Neuronal stem cell (in vitro differentiated cells): Measurements from ENCODE around the gene NHLH2.

Source experiments
- DNase-seq: peaks from one replicate; pipeline ENCODE4 v3.0.0-alpha.2; 2013; ENCODE audit warnings: low spot score
- H2AFZ ChIP-seq: one replicate; pipeline ENCODE4 v1.6.1; 2013; ENCODE audit warnings: mild to moderate bottlenecking, low read length, inconsistent platforms
- H2AK5ac ChIP-seq: 2 replicates; pipeline ENCODE4 v1.6.1; 2013; ENCODE audit warnings: low read depth, mild to moderate bottlenecking, inconsistent platforms, low read length, moderate library complexity, mixed read lengths
- H2BK120ac ChIP-seq: 2 replicates; pipeline ENCODE4 v1.6.1; 2013; ENCODE audit warnings: low read depth, mild to moderate bottlenecking, inconsistent platforms, low read length, moderate library complexity, mixed read lengths
- H2BK12ac ChIP-seq: one replicate; pipeline ENCODE4 v1.6.1; 2013; ENCODE audit warnings: low read length, inconsistent platforms
- H2BK15ac ChIP-seq: 2 replicates; pipeline ENCODE4 v1.6.1; 2013; ENCODE audit warnings: mild to moderate bottlenecking, low read length, inconsistent platforms, mixed read lengths
- H2BK5ac ChIP-seq: one replicate; pipeline ENCODE4 v1.6.1; 2013; ENCODE audit warnings: inconsistent platforms, mild to moderate bottlenecking, low read length, moderate library complexity
- H3K14ac ChIP-seq: one replicate; pipeline ENCODE4 v1.6.1; 2013; ENCODE audit warnings: low read length, inconsistent platforms
- H3K18ac ChIP-seq: 2 replicates; pipeline ENCODE4 v1.6.1; 2013; ENCODE audit warnings: low read length, inconsistent platforms
- H3K23ac ChIP-seq: 2 replicates; pipeline ENCODE4 v1.6.1; 2013; ENCODE audit warnings: low read depth, mild to moderate bottlenecking, mixed read lengths, low read length, inconsistent platforms; ENCODE audit not compliant: poor library complexity
- H3K27ac ChIP-seq: replicated peaks from 3 replicates; pipeline ENCODE4 v1.5.1; 2013; ENCODE audit warnings: low read length, inconsistent platforms
- H3K27me3 ChIP-seq, 3 experiments: 2 replicates each; pipeline ENCODE4 v1.6.1; 2013; ENCODE audit warnings: low read length in 3 of 3, mild to moderate bottlenecking in 2 of 3, inconsistent platforms in 1 of 3, low read depth in 1 of 3, mixed read lengths in 1 of 3, moderate library complexity in 1 of 3; ENCODE audit not compliant: control insufficient read depth in 3 of 3, insufficient read depth in 3 of 3
- H3K36me3 ChIP-seq, 2 donors: replicated peaks in 1 of 2; 2 replicates each; pipeline ENCODE4 v1.6.1; 2013; ENCODE audit warnings: low read length in 2 of 2; ENCODE audit not compliant: control insufficient read depth in 2 of 2, insufficient read depth in 2 of 2
- H3K4ac ChIP-seq: 2 replicates; pipeline ENCODE4 v1.6.1; 2013; ENCODE audit warnings: inconsistent platforms, mild to moderate bottlenecking, low read length, moderate library complexity
- H3K4me1 ChIP-seq, 2 donors: 1 replicate in 1 of 2; 2 replicates in 1 of 2; pipeline ENCODE4 v1.6.1; 2013; ENCODE audit warnings: low read length in 2 of 2, low read depth in 1 of 2; ENCODE audit not compliant: control insufficient read depth in 2 of 2, insufficient read depth in 1 of 2
- H3K4me2 ChIP-seq: one replicate; pipeline ENCODE4 v1.6.1; 2013; ENCODE audit warnings: mild to moderate bottlenecking, low read length, inconsistent platforms; ENCODE audit not compliant: insufficient read depth, poor library complexity, severe bottlenecking
- H3K4me3 ChIP-seq, 2 donors: 2 replicates each; pipeline ENCODE4 v1.5.1; 2013; ENCODE audit warnings: low read length in 2 of 2, mild to moderate bottlenecking in 2 of 2, inconsistent platforms in 1 of 2, moderate library complexity in 1 of 2
- H3K79me1 ChIP-seq: one replicate; pipeline ENCODE4 v1.6.1; 2013; ENCODE audit warnings: low read depth, mild to moderate bottlenecking, inconsistent platforms, low read length, moderate library complexity
- H3K9ac ChIP-seq: one replicate; pipeline ENCODE4 v1.6.1; 2013; ENCODE audit warnings: mild to moderate bottlenecking, low read depth, low read length, inconsistent platforms; ENCODE audit not compliant: poor library complexity
- H3K9me3 ChIP-seq, 2 donors: replicated peaks in 1 of 2; 2 replicates each; pipeline versions ENCODE3 to v1.6.1; 2013; ENCODE audit warnings: low read length in 2 of 2, mild to moderate bottlenecking in 2 of 2, inconsistent platforms in 1 of 2, low read depth in 1 of 2, mixed read lengths in 1 of 2, moderate library complexity in 1 of 2; ENCODE audit not compliant: control insufficient read depth in 2 of 2, insufficient read depth in 1 of 2
- H4K8ac ChIP-seq: one replicate; pipeline ENCODE4 v1.6.1; 2013; ENCODE audit warnings: low read depth, mild to moderate bottlenecking, inconsistent platforms, low read length, moderate library complexity
- H4K91ac ChIP-seq: one replicate; pipeline ENCODE4 v1.6.1; 2013; ENCODE audit warnings: low read length, low read depth, mild to moderate bottlenecking, inconsistent platforms; ENCODE audit not compliant: poor library complexity
- WGBS, 2 donors: extraction: QIAGEN DNeasy Blood & Tissue Kit; methylation state at CpG; one replicate each; pipeline ENCODE4 v1.1.7; 2013; ENCODE audit warnings: missing lambda C conversion rate in 2 of 2, mixed read lengths in 1 of 2; ENCODE audit not compliant: insufficient read length in 2 of 2, insufficient replicate concordance in 1 of 2; ENCODE audit errors: extremely low coverage in 2 of 2; 5-methylcytosine and 5-hydroxymethylcytosine counted together

NHLH2 gene

DNA sequence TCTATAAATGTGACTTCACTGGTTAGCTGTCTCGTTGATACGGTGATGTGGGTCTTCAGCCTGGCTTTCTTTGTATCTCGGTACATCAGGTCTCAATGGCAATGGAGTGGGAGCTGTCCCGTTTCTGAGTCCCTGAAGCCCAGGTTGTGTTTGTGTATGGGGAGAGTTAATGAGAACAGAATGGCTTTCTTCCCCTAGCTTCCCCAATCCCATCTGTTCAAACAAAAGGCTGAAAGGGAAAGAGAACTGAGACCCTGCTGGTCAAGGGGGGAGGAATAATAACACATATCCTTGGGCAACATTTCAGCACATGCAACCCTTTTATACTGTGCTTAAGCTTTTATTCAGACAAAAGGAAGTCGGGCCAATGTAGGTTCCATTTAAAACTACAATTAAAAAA lies 44.0 kb downstream of the NHLH2 start:
- no CpG with 5 or more reads among the region's 5 CpGs for WGBS, 2 donors
- no peak overlapping the region for H3K14ac ChIP-seq

DNA sequence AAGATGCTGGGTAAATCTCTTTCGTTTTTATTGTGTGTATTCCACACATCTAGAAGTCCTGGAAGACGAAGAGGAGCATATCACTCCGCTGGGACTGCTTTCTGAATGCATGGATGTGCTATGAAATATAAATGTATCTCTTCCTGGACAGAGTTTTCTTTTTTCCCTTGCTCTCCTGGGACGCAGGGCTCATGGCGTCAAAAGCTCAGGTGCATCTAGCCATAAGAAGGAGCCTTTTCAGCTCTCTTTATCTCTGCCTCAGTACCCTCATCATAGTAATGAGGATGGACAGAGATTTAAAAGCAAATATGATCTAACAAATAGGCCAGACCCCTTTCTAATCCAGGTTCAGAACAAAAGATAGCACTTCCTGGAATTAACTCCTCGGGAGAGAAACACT lies 44.9 kb downstream of the NHLH2 start:
- H3K4me3 ChIP-seq: no peak overlapping the region
- H2BK5ac ChIP-seq: no peak overlapping the region
- no peak overlapping the region for H2AFZ ChIP-seq
- H4K8ac ChIP-seq: no peak overlapping the region
- no peaks in the 10 kb centered on the region for H3K9me3 ChIP-seq
- peaks cover 0 to 13% of the 10 kb centered on the region in 2 donors for H3K4me1 ChIP-seq
- no CpG with 5 or more reads among the region's 6 CpGs for WGBS, 2 donors
- no peak overlapping the region for H3K4ac ChIP-seq
- H3K27me3 ChIP-seq: no peaks in the 10 kb centered on the region
- no peak overlapping the region for H2BK120ac ChIP-seq
- H3K79me1 ChIP-seq: no peaks in the 10 kb centered on the region
- H3K36me3 ChIP-seq: no peaks in the 10 kb centered on the region
- no peak for DNase-seq
- no peak overlapping the region for H2BK12ac ChIP-seq
- H2BK15ac ChIP-seq: no peak overlapping the region
- no peak overlapping the region for H3K23ac ChIP-seq
- H3K27ac ChIP-seq: no peak overlapping the region
- H3K18ac ChIP-seq: no peak overlapping the region
- no peak overlapping the region for H3K4me2 ChIP-seq
- H4K91ac ChIP-seq: no peak overlapping the region
- H2AK5ac ChIP-seq: no peak overlapping the region
- no peak overlapping the region for H3K14ac ChIP-seq
- H3K9ac ChIP-seq: no peak overlapping the region

More for the DNA sequence above, 44.0 kb downstream of the NHLH2 start:
- peaks cover 0 to 13% of the 10 kb centered on the region in 2 donors for H3K4me1 ChIP-seq
- H2AFZ ChIP-seq: no peak overlapping the region
- H3K4me2 ChIP-seq: no peak overlapping the region
- H3K9me3 ChIP-seq: no peaks in the 10 kb centered on the region
- H3K9ac ChIP-seq: no peak overlapping the region
- no peak overlapping the region for H2BK120ac ChIP-seq
- H3K23ac ChIP-seq: no peak overlapping the region
- H4K8ac ChIP-seq: no peak overlapping the region
- no peaks in the 10 kb centered on the region for H3K79me1 ChIP-seq
- H3K18ac ChIP-seq: no peak overlapping the region
- H2BK5ac ChIP-seq: no peak overlapping the region
- H3K27me3 ChIP-seq: no peaks in the 10 kb centered on the region
- H3K36me3 ChIP-seq: no peaks in the 10 kb centered on the region
- no peak overlapping the region for H2BK15ac ChIP-seq
- H2AK5ac ChIP-seq: no peak overlapping the region
- no peak overlapping the region for H2BK12ac ChIP-seq
- no peak overlapping the region for H3K4me3 ChIP-seq
- DNase-seq: peak; percentile 54
- no peak overlapping the region for H3K4ac ChIP-seq
- H4K91ac ChIP-seq: no peak overlapping the region
- H3K27ac ChIP-seq: no peak overlapping the region

DNA sequence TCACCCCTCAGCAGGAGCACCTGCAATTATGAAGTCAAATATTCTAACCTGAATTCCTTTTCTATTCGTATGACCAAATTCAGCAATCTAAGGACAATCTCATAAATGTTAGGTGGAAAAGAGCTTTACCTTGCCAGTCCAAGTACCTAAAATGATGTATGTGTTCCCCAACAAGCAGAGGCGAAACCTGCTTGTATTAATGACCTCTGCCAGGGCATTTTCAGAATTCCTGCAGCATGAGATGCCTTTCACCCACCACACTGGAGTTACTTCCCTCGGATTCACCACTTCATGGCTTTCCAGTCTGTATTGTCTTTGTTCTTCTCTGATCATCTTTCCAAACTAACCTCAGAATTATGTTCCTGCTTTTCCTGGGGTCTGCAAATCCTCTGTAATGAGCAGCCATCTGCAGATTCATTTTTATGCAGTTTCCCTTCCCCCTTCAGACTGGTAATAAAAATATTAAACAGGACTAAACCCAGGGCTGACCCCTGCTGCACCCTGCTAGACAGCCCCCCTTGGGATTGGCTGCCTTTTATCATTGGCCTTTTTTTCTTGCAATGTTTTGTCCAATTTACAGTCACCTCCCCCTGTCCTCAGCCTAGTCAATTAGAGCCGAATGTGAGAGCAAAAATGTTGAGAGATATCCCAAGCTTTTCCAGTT lies 45.8 kb downstream of the NHLH2 start:
- no peak overlapping the region for H2AFZ ChIP-seq
- H3K4me3 ChIP-seq: no peak overlapping the region
- WGBS, 2 donors: no CpG with 5 or more reads among the region's 4 CpGs
- peaks cover 0 to 13% of the 10 kb centered on the region in 2 donors for H3K4me1 ChIP-seq
- no peaks in the 10 kb centered on the region for H3K9me3 ChIP-seq
- no peak overlapping the region for H3K27ac ChIP-seq
- no peak overlapping the region for H2BK120ac ChIP-seq
- H4K91ac ChIP-seq: no peak overlapping the region
- H3K18ac ChIP-seq: no peak overlapping the region
- no peak overlapping the region for H2BK15ac ChIP-seq
- no peak overlapping the region for H3K14ac ChIP-seq
- no peak overlapping the region for H3K23ac ChIP-seq
- no peaks in the 10 kb centered on the region for H3K79me1 ChIP-seq
- H3K36me3 ChIP-seq: no peaks in the 10 kb centered on the region
- DNase-seq: no peak
- no peaks in the 10 kb centered on the region for H3K27me3 ChIP-seq
- no peak overlapping the region for H4K8ac ChIP-seq
- H2BK12ac ChIP-seq: no peak overlapping the region
- no peak overlapping the region for H3K4ac ChIP-seq
- no peak overlapping the region for H2BK5ac ChIP-seq
- H3K4me2 ChIP-seq: no peak overlapping the region
- H2AK5ac ChIP-seq: no peak overlapping the region
- no peak overlapping the region for H3K9ac ChIP-seq

DNA sequence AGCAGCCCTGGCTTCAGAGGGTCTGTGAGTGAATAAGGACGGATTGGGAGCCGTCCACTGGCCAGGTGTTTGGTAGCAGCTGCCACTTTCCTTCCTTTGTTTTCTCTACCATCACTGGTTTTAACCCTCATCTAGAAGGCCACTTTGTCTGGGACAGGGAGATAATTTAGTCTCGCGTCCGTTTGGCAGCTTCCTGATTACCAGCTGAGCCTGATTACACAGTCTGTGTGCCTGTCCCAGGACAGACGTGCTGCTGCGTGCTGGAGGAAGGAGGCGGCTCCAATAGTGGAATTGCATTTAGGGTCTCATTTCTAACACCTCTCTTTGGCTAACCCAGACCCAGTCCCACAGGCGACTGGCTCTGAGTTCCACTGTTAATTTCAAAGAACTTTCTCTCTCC lies 47.8 kb downstream of the NHLH2 start:
- Histone ChIP-seq H3K36me3 (no peaks in the 10 kb centered on the region), H3K4me3 (no peak overlapping the region)

More for the DNA sequence above, 47.8 kb downstream of the NHLH2 start:
- Histone ChIP-seq H3K4me1 (peaks cover 0 to 13% of the 10 kb centered on the region in 2 donors), H3K4ac (no peak overlapping the region), H4K91ac (no peak overlapping the region), H3K9ac (no peak overlapping the region), H3K27ac (no peak overlapping the region), H4K8ac (no peak overlapping the region), H3K14ac (no peak overlapping the region), H2BK5ac (no peak overlapping the region), H3K23ac (no peak overlapping the region), H3K79me1 (no peaks in the 10 kb centered on the region), H3K18ac (no peak overlapping the region), H2BK120ac (no peak overlapping the region), H2AFZ (no peak overlapping the region), H2BK12ac (no peak overlapping the region), H3K4me2 (no peak overlapping the region), H2BK15ac (no peak overlapping the region), H3K27me3 (no peaks in the 10 kb centered on the region), H3K9me3 (no peaks in the 10 kb centered on the region), H2AK5ac (no peak overlapping the region)
- WGBS, 2 donors: no CpG with 5 or more reads among the region's 9 CpGs
- no peak for DNase-seq
